IMR-90 (cell line): ENCODE results near the gene ARSB. TPM values are rescaled to one million over a fixed set of nuclear protein-coding genes. Genes with fewer than 3 reads are reported as not detected.

Experiments used
- ATAC-seq: fragments of 200-7000 bp; cut with Tn5 transposase; 2 replicates; pipeline ENCODE4 v1.9.1; 2020; ENCODE audit warnings: low read depth, mild to moderate bottlenecking, moderate library complexity
- BruUV-seq: library from RNA; stranded (reverse); fragments of 400-500 nt; replicated peaks from 2 replicates; lab custom pipeline; 2021; lab: Mats Ljungman, UMichigan
- CTCF ChIA-PET: fragments of 300-600 bp; formaldehyde crosslinking; extraction: SDS; loops from one replicate; lab custom pipeline; 2021; ENCODE audit warnings: antibody characterized with exemption; lab: Yijun Ruan, JAX
- POLR2A ChIA-PET: fragments of 300-600 bp; sonication (Branson Sonifier 250); formaldehyde crosslinking; loops from one replicate; lab custom pipeline; 2022; ENCODE audit warnings: antibody characterized with exemption; ENCODE audit not compliant: unreplicated experiment; lab: Charles Lee
- DNase-seq: peaks from one replicate; pipeline ENCODE4 v3.0.0; 2013
- H2AFZ ChIP-seq: replicated peaks from 2 replicates; pipeline ENCODE3; 2013; ENCODE audit warnings: low read length, mild to moderate bottlenecking; ENCODE audit not compliant: poor library complexity
- H2AK5ac ChIP-seq: 2 replicates; pipeline ENCODE4 v1.6.1; 2013; ENCODE audit warnings: low read depth, low read length, inconsistent platforms
- H2AK9ac ChIP-seq: replicated peaks from 2 replicates; pipeline ENCODE3; 2013; ENCODE audit warnings: mild to moderate bottlenecking, low read depth, low read length, moderate library complexity; ENCODE audit not compliant: poor library complexity
- H2BK120ac ChIP-seq: 2 replicates; pipeline ENCODE4 v1.6.1; 2013; ENCODE audit warnings: low read depth, low read length, inconsistent platforms
- H2BK15ac ChIP-seq: 3 replicates; pipeline ENCODE4 v1.6.1; 2013; ENCODE audit warnings: low read depth, low read length, inconsistent platforms
- H2BK20ac ChIP-seq: 2 replicates; pipeline ENCODE4 v1.6.1; 2013; ENCODE audit warnings: low read depth, mild to moderate bottlenecking, inconsistent platforms, low read length, moderate library complexity
- H2BK5ac ChIP-seq: 2 replicates; pipeline ENCODE4 v1.6.1; 2013; ENCODE audit warnings: mild to moderate bottlenecking, low read depth, low read length, inconsistent platforms; ENCODE audit not compliant: poor library complexity, severe bottlenecking
- H3K14ac ChIP-seq: replicated peaks from 2 replicates; pipeline ENCODE4 v1.6.1; 2013; ENCODE audit warnings: low read depth, low read length, inconsistent platforms
- H3K18ac ChIP-seq: 2 replicates; pipeline ENCODE4 v1.6.1; 2013; ENCODE audit warnings: low read depth, low read length, control low read depth
- H3K23ac ChIP-seq: 2 replicates; pipeline ENCODE4 v1.6.1; 2013; ENCODE audit warnings: low read depth, low read length, inconsistent platforms
- H3K27ac ChIP-seq: 2 replicates; pipeline ENCODE4 v1.5.1; 2013; ENCODE audit warnings: mild to moderate bottlenecking, control low read depth, low read length; ENCODE audit not compliant: insufficient read depth
- H3K27me3 ChIP-seq: 2 replicates; pipeline ENCODE4 v1.6.1; 2013; ENCODE audit warnings: low read length; ENCODE audit not compliant: control insufficient read depth, insufficient read depth
- H3K36me3 ChIP-seq: 2 replicates; pipeline ENCODE4 v1.6.1; 2013; ENCODE audit warnings: low read length, mixed read lengths; ENCODE audit not compliant: control insufficient read depth, insufficient read depth
- H3K4ac ChIP-seq: 2 replicates; pipeline ENCODE4 v1.6.1; 2013; ENCODE audit warnings: low read depth, low read length, inconsistent platforms
- H3K4me1 ChIP-seq: 2 replicates; pipeline ENCODE4 v1.6.1; 2013; ENCODE audit warnings: low read length, mixed read lengths; ENCODE audit not compliant: control insufficient read depth, insufficient read depth
- H3K4me2 ChIP-seq: 2 replicates; pipeline ENCODE4 v1.6.1; 2013; ENCODE audit warnings: low read depth, mild to moderate bottlenecking, control low read depth, low read length, moderate library complexity
- H3K4me3 ChIP-seq: 2 replicates; pipeline ENCODE4 v1.5.1; 2013; ENCODE audit warnings: low read depth, mild to moderate bottlenecking, control low read depth, low read length, moderate library complexity; ENCODE audit not compliant: insufficient read depth
- H3K56ac ChIP-seq: 2 replicates; pipeline ENCODE4 v1.6.1; 2013; ENCODE audit warnings: low read length, inconsistent platforms; ENCODE audit not compliant: insufficient read depth; ENCODE audit errors: extremely low read depth
- H3K79me1 ChIP-seq, 2 experiments: 2 replicates each; pipeline ENCODE4 v1.6.1; 2013; ENCODE audit warnings: low read length in 2 of 2, inconsistent platforms in 1 of 2, low read depth in 1 of 2
- H3K9ac ChIP-seq: 2 replicates; pipeline ENCODE4 v1.6.1; 2013; ENCODE audit warnings: low read depth, low read length, control low read depth
- H3K9me1 ChIP-seq: 2 replicates; pipeline ENCODE4 v1.6.1; 2013; ENCODE audit warnings: low read length, inconsistent platforms; ENCODE audit not compliant: insufficient read depth
- H3K9me3 ChIP-seq: 2 replicates; pipeline ENCODE4 v1.6.1; 2013; ENCODE audit warnings: low read length; ENCODE audit not compliant: control insufficient read depth, insufficient read depth
- H4K20me1 ChIP-seq: 2 replicates; pipeline ENCODE4 v1.6.1; 2013; ENCODE audit warnings: low read length, inconsistent platforms; ENCODE audit not compliant: insufficient read depth
- H4K5ac ChIP-seq: 2 replicates; pipeline ENCODE4 v1.6.1; 2013; ENCODE audit warnings: mild to moderate bottlenecking, low read depth, low read length, control low read depth
- H4K8ac ChIP-seq, 2 experiments: 2 replicates each; pipeline ENCODE4 v1.6.1; 2013; ENCODE audit warnings: low read depth in 2 of 2, low read length in 2 of 2, control low read depth in 1 of 2, inconsistent platforms in 1 of 2
- H4K91ac ChIP-seq: 2 replicates; pipeline ENCODE4 v1.6.1; 2013; ENCODE audit warnings: low read depth, low read length, inconsistent platforms; ENCODE audit not compliant: insufficient read depth
- MAFK ChIP-seq: IDR thresholded peaks from 2 replicates; pipeline ENCODE4 v1.6.1; 2012; ENCODE audit warnings: low read depth, low read length, improper control_type of control experiment
- MAZ ChIP-seq: IDR thresholded peaks from 2 replicates; pipeline ENCODE4 v1.6.1; 2012; ENCODE audit warnings: low read depth, mild to moderate bottlenecking, low read length, improper control_type of control experiment, moderate library complexity, borderline replicate concordance
- MXI1 ChIP-seq: IDR thresholded peaks from 2 replicates; pipeline ENCODE4 v1.6.1; 2012; ENCODE audit warnings: low read depth, mild to moderate bottlenecking, low read length, moderate library complexity, borderline replicate concordance
- NFE2L2 ChIP-seq: fragments of 150-350 bp; IDR thresholded peaks from 2 replicates; pipeline ENCODE4 v1.6.1; 2016; ENCODE audit warnings: low read depth, mild to moderate bottlenecking, low read length
- WGBS, 2 experiments: methylation state at CpG; one replicate each; pipeline versions ENCODE4 v1.1.5 to v1.1.7; 2013; ENCODE audit warnings: missing lambda C conversion rate in 2 of 2; ENCODE audit not compliant: insufficient read length in 1 of 2; ENCODE audit errors: extremely low coverage in 2 of 2; 5-methylcytosine and 5-hydroxymethylcytosine counted together
- dilution Hi-C: fragments of 300-500 bp; cut with HindIII; formaldehyde crosslinking; loops from one replicate; pipeline ENCODE4 v1.14.3; 2018; ENCODE audit warnings: low sequenced_read_pairs; ENCODE audit not compliant: unreplicated experiment
- in situ Hi-C: fragments of 300-500 bp; cut with MboI; formaldehyde crosslinking; loops from 3 replicates; pipeline ENCODE4 v1.14.3; 2019; ENCODE audit warnings: low sequenced_read_pairs, inconsistent platforms, mixed read lengths
- intact Hi-C: fragments of 100-400 bp; cut with micrococcal nuclease; formaldehyde crosslinking; loops from 2 replicates; pipeline ENCODE4 v1.10.0; 2022
- polyA plus RNA-seq, 3 experiments: library from polyadenylated mRNA; depleted of rRNA; stranded (reverse); fragments of >200 nt; gene quantifications; 2 replicates each; pipeline ENCODE4 v1.2.3, GENCODE V29; 2012; ENCODE audit warnings: low replicate concordance in 1 of 3
- total RNA-seq: library from RNA; depleted of rRNA; stranded (reverse); fragments of >200 nt; gene quantifications from 2 replicates; pipeline ENCODE4 v1.2.3, GENCODE V29; 2012

ARSB gene
- total and polyA plus RNA-seq, 2 of the 4 experiments (the other 2 are of a cell fraction), result 16.0 to 16.3 TPM

DNA sequence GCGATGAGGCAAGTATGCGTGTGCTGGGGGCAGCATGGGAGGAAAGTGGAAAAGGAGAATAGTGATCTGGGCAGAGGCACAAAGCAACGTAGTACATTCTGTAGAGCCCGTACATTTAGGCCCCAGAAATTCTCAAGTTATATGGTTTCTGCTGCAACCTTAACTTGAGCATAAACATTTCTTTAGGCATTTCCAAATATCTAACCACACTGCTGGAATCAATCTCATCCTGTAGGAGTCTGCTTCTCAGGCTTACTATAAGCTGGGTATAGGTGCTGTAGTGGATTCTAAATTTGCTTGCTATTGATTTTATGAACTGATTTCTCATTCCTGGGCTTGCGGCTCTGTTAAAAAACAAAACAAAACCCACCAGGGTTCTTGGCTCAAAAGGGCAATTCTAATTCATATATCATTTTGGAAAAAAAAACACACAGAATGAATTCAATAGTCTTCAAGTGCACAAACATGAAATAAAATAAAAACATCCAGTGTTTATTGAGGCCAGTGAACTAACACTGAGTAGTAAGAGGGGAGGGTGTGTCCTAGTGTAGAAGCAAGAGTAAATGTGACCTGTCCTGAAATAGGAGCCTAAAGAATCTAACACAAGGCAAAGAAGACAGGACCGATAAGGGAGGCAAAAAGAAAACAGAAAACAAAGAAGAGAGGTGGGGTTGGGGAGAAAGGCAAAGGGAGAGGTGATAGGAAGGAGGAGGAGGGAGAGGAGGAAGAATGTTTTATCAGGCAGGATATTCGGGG, 191.0 kb downstream of the ARSB start:
- peak; percentile 40 for DNase-seq
- Histone ChIP-seq H3K4me3 (no peak overlapping the region), H3K27me3 (no peaks in the 10 kb centered on the region), H3K18ac (no peak overlapping the region), H4K91ac (peak overlapping the region; percentile 39; the same call in 1 of the 2 replicates), H2BK15ac (no peak overlapping the region), H3K36me3 (no peaks in the 10 kb centered on the region), H4K5ac (no peak overlapping the region), H4K20me1 (no peaks in the 10 kb centered on the region), H2BK20ac (no peak overlapping the region; the same call in 1 of the 2 replicates), H2AFZ (no peak overlapping the region), H4K8ac (no peak overlapping the region), H3K23ac (peak overlapping the region; percentile 68; the same call in 1 of the 2 replicates), H3K4me1 (peaks cover 10% of the 10 kb centered on the region), H3K4ac (0 out of 2 replicates have a peak overlapping the region, but pooled peaks have one; percentile 22), H3K9ac (no peak overlapping the region), H2AK9ac (no peak overlapping the region), H3K27ac (no peak overlapping the region), H3K9me3 (no peaks in the 10 kb centered on the region), H2AK5ac (peak overlapping the region; percentile 48; the same call in 1 of the 2 replicates), H3K56ac (no peak overlapping the region), H2BK5ac (no peak overlapping the region), H3K79me1 (peaks cover 0 to 3% of the 10 kb centered on the region in 2 experiments; a peak in 1 of 4 replicates), H3K14ac (peak overlapping the region; percentile 46), H2BK120ac (peak overlapping the region; percentile 21; the same call in 1 of the 2 replicates), H3K9me1 (peaks cover 8% of the 10 kb centered on the region; the same call in 1 of the 2 replicates), H3K4me2 (no peak overlapping the region)
- ATAC-seq, result peak; percentile 54
- intact Hi-C loops, result no loop called here
- in situ Hi-C loops, result no loop called here
- no peak for TF ChIP-seq NFE2L2
- TF ChIP-seq MXI1, result no peak
- TF ChIP-seq MAFK, result no peak
- TF ChIP-seq MAZ, result no peak
- CTCF ChIA-PET, result interaction anchor here (0.6 to 1.1 kb wide), 2 partner anchors 52 to 200 kb away, joined by 3 read pairs; no protein-coding TSS in a partner anchor
- no TSS peak for BruUV-seq
- dilution Hi-C loops, result no loop called here
- POLR2A ChIA-PET, result no interaction called here
- 74% methylated on average over 3 of the region's 7 CpGs; no CpG with 5 or more reads in 1 of the 2 experiments for WGBS, 2 experiments
